ENCODE results near the gene LEF1.

The LEF1 gene

GRCh38 chr4:108168671-108169523 lies at the start of gene LEF1:
TSS of gene LEF1 (minus strand) at chr4:108168932. CDS start at chr4:108167767, 1,165 bp downstream.
- peak; percentile 73 for DNase-seq (ENCODE audit: low spot score)

DNA sequence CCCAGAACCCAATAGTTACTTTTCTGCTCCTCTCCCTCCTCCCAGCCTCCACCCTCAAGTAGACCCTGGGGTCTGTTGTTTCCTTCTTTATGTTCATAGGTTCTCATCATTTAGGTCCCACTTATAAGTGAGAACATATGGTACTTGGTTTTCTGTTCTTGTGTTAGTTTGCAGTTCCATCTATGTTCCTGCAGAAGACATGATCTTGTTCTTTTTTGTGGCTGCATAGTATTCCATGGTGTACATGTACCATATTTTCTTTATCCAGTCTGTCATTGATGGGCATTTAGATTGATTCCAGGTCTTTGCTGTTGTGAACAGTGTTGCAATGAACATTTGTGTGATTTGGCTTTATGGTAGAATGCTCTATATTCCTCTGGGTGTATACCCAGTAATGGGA lies 47.8 kb upstream of the LEF1 start:
- no peak for DNase-seq (ENCODE audit: low spot score)

DNA sequence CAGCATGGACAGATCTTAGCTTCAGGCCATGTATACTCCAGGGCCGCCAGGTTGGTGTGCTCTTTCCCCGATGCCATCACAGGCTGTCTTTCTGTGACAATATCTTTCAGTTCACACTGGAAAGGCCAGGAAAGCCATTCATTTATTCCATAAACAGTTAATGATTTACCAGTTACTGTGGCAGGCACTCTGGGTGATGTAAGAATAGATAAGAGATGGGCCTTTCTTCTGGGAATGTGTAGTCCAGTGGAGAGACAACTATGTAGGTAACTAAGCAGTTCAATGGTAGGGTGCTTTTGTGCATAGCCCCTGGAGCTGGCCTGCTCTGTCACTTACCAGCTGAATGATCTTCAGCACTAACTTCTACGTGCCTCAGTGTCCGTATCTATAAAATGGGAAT lies 46.3 kb upstream of the LEF1 start:
- peak; percentile 62 for DNase-seq (ENCODE audit: low spot score)

DNA sequence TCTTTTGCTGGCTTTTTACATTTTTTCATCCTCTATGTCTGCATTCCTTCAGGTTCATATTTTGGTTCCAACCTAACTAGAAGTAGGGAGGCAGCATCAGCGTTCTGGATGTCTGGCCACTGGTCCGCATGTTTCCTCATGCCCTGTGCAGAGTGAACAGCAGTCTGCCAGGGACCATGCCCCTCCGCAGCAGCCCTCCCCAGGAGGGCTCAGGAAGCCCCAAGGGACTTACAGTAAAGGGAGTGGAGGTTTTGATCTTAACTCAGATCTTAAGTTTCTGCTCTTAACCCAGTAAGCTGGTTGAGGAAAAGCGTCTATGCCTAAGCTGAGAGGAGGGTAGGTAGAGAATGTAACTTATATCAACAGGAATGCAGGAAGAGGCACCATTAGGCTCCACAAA lies 45.0 kb upstream of the LEF1 start:
- DNase-seq (ENCODE audit: low spot score) = no peak

GRCh38 chr4:108213308-108213707 lies 44.6 kb upstream of the LEF1 start:
- no peak for DNase-seq (ENCODE audit: low spot score)

DNA sequence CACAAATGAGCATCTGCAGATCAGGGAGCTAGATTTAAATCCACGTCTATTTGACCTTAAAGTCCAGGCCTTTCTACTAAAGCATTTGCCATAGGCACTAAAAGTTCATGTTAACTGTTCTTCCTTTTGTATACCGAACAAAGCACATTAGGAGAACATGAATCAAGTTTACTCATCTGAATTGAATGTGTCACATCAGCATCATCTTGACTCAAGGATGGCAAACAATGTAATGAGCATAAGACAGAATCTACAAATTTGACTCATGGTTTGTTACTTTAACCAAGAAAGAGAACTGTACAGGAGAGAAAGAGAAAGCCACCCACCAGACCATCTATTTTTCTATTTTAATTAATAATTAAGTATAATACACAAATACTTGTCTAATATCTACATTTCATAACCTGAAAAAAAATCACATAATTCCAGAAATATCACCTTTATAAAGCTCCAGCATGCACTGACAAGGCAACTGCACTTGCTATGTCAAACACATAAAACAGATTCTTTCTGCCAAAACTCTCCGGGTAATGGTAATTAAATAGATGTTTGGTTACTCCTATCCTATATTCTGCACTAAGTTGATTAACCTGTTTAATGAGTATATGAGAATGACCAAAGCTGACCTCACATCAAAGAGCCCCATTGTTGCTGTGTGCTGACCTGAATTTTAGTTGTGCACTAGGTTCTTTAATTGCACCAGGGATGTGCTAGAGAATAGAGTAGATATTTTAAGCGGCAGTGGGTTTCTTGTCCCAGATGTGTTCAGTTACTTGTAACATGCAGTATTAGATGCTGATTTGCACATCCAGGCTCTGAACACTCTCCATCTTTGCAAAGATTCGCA lies 42.5 kb upstream of the LEF1 start:
- DNase-seq (ENCODE audit: low spot score) = no peak

GRCh38 chr4:108209489-108209888 lies 40.8 kb upstream of the LEF1 start:
- DNase-seq (ENCODE audit: low spot score) = no peak

DNA sequence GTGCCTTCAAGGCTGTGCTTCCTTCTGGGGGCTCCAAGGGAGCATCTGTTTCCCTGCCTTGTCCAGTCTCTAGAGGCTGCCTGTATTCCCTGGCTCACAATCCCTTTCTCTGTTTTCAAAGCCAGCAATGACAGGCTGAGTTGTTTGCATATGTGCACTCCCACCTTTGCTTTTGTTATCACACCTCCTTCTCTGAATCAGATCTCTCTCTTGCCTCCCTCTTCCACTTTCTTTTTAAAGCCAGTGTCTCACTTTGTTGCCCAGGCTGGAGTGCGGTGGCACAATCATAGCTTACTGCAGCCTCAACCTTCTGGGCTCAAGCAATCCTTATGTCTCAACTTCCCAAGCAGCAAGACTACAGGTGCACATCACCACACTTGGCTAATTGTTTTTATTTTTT lies 37.1 kb upstream of the LEF1 start:
- DNase-seq (ENCODE audit: low spot score) = no peak

- no peak for DNase-seq (ENCODE audit: low spot score)
Observed at GRCh38 chr4:108204518-108204917, 35.8 kb upstream of the LEF1 start.

DNA sequence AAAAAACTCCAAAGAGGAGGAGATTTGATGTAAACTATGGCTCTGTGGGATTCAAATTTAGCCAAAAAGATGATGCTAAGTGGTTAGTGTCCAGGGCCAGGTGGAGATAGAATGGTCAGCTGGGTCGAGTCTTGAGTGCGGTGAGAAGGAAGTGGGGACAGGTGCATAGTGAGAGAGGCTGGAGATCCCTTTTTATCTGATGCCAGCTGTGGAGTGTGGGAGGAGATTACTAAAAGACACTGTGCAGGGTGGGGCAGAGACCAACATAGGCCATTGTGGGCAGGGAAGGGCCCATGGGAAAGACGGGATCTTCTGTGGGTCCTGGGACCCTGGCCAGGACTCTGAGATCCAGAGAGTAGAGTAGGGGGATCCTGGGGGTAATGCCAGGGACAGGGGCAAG lies 34.6 kb upstream of the LEF1 start:
- no peak for DNase-seq (ENCODE audit: low spot score)

GRCh38 chr4:108201774-108202173 lies 33.0 kb upstream of the LEF1 start:
- no peak for DNase-seq (ENCODE audit: low spot score)

GRCh38 chr4:108199881-108200280 lies 31.1 kb upstream of the LEF1 start:
- no peak for DNase-seq (ENCODE audit: low spot score)

GRCh38 chr4:108193886-108194672 lies 25.3 kb upstream of the LEF1 start:
- DNase-seq (ENCODE audit: low spot score) = no peak

GRCh38 chr4:108192935-108193334 lies 24.2 kb upstream of the LEF1 start:
- DNase-seq (ENCODE audit: low spot score) = no peak

GRCh38 chr4:108192056-108192455 lies 23.3 kb upstream of the LEF1 start:
- DNase-seq (ENCODE audit: low spot score) = no peak

DNA sequence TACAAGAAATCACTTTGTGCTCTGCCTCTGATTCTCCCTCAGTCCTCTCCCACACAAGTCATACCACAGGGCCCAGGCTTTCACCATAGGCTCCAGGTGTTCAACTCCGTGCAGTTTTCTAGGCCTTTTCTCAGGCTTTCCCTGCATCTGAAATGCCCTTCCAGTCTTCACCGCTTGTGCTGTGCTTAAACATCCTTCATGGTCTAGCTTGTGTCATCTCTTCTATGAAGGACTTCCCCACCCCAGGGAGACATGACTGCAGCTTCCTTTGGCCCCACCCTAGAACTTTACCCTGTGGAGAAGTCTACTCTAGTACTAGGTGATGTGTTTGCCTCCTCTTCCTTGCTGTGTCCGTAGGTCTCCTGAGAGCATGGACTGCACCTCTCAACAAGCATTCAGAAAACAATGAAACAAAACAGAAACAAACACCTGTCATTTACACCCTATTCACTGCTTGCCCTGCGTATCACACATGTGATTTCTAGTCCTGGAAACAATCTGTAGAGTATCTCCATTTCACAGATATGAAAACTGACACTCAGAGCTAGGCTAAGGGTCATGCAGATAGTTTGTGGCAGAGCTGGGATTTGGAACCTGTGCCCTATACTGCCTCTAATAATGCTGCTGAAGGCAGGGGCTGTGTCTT lies 22.7 kb upstream of the LEF1 start:
- no peak for DNase-seq (ENCODE audit: low spot score)

DNA sequence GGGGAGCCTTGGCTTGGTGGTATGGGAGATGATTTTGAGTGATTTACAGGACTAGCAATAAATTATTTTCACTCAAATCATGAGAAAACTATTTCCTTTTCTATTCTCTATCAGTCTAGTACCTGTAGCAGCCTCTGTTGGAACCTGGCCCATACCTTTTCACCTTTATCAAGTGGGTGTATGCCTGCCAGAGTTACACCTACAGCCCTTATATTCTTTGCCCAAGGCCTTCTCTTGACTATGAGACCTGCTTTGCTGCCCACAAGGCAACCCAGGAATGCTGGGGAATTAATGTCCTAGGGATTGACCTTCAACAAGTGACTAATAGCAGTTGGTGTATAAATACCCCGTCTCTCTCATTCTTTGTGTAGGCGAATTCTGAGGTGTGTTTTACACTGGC lies 20.0 kb upstream of the LEF1 start:
- no peak for DNase-seq (ENCODE audit: low spot score)

DNA sequence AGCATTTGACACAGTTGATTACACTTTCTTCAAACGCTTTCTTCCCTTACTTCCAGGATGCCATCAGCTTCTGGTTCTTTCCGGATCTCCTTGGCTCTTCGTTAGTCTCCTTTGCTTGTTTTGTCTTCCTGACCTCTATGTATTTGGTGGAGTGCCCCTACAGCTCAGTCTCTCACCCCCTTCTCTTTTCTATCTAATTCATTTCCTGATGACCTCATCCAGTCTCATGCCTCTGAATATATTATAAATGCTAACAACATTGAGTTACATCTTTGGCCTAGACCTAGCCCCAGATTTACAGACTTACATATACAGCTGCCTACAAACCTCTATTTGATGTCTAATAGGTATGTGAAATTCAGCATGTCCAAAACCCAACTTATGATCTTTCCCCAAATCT lies 16.5 kb upstream of the LEF1 start:
- DNase-seq (ENCODE audit: low spot score) = no peak

DNA sequence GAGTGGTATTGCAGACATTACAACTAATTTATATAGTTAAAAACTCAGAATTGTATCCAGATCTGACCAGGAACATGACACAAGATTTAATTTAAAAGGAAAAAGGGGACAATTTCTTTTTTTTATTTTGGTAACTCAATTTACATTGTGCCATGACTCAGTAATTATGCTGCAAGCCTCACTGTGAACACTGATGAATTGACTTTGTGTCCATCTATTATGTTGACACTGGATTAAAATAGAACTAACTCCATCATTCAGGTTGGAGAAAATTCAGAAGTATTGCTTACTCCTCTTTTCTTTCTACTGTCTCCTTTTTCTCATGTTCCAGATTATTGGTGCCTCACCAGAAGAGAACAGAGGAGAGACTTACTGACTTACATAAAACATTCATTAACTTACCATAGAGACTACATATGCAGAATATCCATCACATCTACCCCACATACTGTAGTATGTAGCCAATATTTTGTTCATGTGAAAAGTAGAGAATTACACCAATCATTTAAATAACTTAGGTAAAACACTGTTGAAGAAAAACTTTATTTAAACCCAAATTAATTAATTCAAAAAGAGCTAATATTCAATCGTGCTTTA lies 15.8 kb upstream of the LEF1 start:
- no peak for DNase-seq (ENCODE audit: low spot score)

DNA sequence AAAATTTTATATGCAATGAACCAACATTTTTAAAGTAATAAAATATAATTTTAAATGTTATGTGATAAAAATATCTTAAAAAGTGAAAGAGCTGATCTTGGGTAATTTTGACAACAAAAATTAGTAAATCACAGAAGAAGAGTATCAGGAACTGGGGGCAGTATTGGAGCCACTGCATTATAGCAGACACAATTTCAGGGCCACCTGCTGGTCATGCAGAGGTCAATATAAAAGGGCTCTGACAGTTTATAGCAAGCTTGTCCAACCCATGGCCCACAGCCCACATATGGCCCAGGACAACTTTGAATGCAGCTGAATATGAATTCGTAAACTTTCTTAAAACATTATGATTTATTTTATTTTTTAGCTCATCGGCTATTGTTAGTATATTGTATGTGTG lies 13.0 kb upstream of the LEF1 start:
- DNase-seq (ENCODE audit: low spot score) = no peak

GRCh38 chr4:108180513-108180912 lies 11.8 kb upstream of the LEF1 start:
- DNase-seq (ENCODE audit: low spot score) = no peak

DNA sequence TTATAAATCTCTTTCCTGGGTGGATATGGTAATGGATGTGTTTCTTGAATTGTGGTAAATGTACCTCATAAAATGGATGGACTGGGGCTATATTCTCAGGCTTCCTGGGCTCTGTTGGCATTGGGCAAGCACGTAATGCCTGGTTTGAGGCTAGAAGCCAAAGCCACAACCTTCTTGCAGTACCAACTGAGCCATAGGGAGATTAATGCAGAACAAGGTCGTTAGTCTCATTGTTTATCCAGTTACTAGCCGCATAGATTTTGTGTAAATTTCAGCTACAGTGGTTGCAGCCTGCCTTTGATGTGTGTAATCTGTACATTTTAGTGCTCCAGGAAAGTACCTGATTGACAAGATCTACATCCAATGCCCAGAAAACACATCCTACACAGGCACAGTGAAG lies 7.2 kb upstream of the LEF1 start:
- peak; percentile 88 for DNase-seq (ENCODE audit: low spot score)
